Measurements from ENCODE around the gene MID2. TPM values are rescaled to one million over a fixed set of nuclear protein-coding genes. Genes with fewer than 3 reads are reported as not detected.

The MID2 gene
- total and polyA plus RNA-seq, 2 experiments from 2014 or later: 0.84 to 2.1 TPM

GRCh38 chrX:107780525-107780924, 45.1 kb upstream of the MID2 start:
- Histone ChIP-seq H3K79me2 (replicated peaks; ENCODE audit: insufficient read depth) (no peaks in the 10 kb centered on the region), H3K4me3 (no peak overlapping the region), H3K27me3 (ENCODE audit: insufficient read depth) (peaks cover 13% of the 10 kb centered on the region), H3K4me1 (ENCODE audit: insufficient read depth) (peaks cover 3% of the 10 kb centered on the region; the same call in 1 of the 2 replicates), H3K4me2 (no peak overlapping the region), H2AFZ (no peak overlapping the region), H3K36me3 (ENCODE audit: insufficient read depth) (no peaks in the 10 kb centered on the region), H4K20me1 (replicated peaks; ENCODE audit: insufficient read depth) (no peaks in the 10 kb centered on the region), H3K9me2 (ENCODE audit: insufficient read depth) (no peaks in the 10 kb centered on the region), H3F3A (replicated peaks; ENCODE audit: low read depth) (no peaks in the 10 kb centered on the region), H3K27ac (ENCODE audit: low read depth) (no peak overlapping the region)
- H3K27me3 Mint-ChIP-seq (ENCODE audit: insufficient read depth, low read depth, poor library complexity): peaks cover 11% of the 10 kb centered on the region
- H3K27ac Mint-ChIP-seq: no peak overlapping the region
- no peaks in the 10 kb centered on the region for H3K36me3 Mint-ChIP-seq (ENCODE audit: low read depth)
- TF ChIP-seq EZH2phosphoT487 (IDR thresholded peaks at IDR 0.05; ENCODE audit: unreplicated experiment) (no peak), ZNF462 (CRISPR knock-in tag; IDR thresholded peaks at IDR 0.05) (no peak), CREB1 (CRISPR knock-in tag; IDR thresholded peaks at IDR 0.05; ENCODE audit: low read depth) (no peak), POLR2AphosphoS5 (IDR thresholded peaks at IDR 0.05; ENCODE audit: low read depth) (no peak), REST (IDR thresholded peaks at IDR 0.05; ENCODE audit: unreplicated experiment) (no peak), STAT1 (IDR thresholded peaks at IDR 0.05; ENCODE audit: unreplicated experiment) (no peak)
- ATAC-seq: no peak
- DNase-seq (ENCODE audit: low spot score): no peak
- no peak overlapping the region for H3K4me3 Mint-ChIP-seq
- no peaks in the 10 kb centered on the region for H3K9me3 Mint-ChIP-seq
- peaks cover 6% of the 10 kb centered on the region; the same call in 1 of the 3 replicates for H3K4me1 Mint-ChIP-seq
